MM.1S (cell line): ENCODE data around the gene CCDC69.

Experiments used
- CTCF ChIP-seq: fragments of 300-600 bp; sonication (generic); IDR thresholded peaks from 2 replicates; pipeline ENCODE4 v1.5.1; 2016; ENCODE audit warnings: antibody characterized with exemption, low read length, mixed read lengths
- EZH2 ChIP-seq: fragments of 300-600 bp; sonication (generic); optimal IDR thresholded peaks from 2 replicates; pipeline ENCODE3; 2017; ENCODE audit warnings: low read depth, mild to moderate bottlenecking, antibody characterized with exemption, low read length, mixed read lengths
- EZH2phosphoT487 ChIP-seq: fragments of 300-600 bp; sonication (generic); IDR thresholded peaks from 2 replicates; pipeline ENCODE4 v1.6.1; 2018; ENCODE audit warnings: antibody characterized with exemption, low read length

- TF ChIP-seq CTCF = no peak
- no peak for TF ChIP-seq EZH2phosphoT487
- no peak for TF ChIP-seq EZH2
These were observed 81.0 kb downstream of the CCDC69 start for GRCh38 chr5:151142933-151143332.
